22Rv1 (cell line): Measurements from ENCODE around the gene GOT1.

Experiments used
- ZFX ChIP-seq: fragments of 450-650 bp; IDR thresholded peaks from 2 replicates; pipeline ENCODE4 v1.6.1; 2017; ENCODE audit warnings: antibody characterized with exemption, borderline replicate concordance
- TF ChIP-seq, protein P1 (sequence below): fragments of 450-650 bp; IDR thresholded peaks from 2 replicates; pipeline ENCODE4 v1.5.1; 2017; ENCODE audit warnings: mild to moderate bottlenecking

DNA sequence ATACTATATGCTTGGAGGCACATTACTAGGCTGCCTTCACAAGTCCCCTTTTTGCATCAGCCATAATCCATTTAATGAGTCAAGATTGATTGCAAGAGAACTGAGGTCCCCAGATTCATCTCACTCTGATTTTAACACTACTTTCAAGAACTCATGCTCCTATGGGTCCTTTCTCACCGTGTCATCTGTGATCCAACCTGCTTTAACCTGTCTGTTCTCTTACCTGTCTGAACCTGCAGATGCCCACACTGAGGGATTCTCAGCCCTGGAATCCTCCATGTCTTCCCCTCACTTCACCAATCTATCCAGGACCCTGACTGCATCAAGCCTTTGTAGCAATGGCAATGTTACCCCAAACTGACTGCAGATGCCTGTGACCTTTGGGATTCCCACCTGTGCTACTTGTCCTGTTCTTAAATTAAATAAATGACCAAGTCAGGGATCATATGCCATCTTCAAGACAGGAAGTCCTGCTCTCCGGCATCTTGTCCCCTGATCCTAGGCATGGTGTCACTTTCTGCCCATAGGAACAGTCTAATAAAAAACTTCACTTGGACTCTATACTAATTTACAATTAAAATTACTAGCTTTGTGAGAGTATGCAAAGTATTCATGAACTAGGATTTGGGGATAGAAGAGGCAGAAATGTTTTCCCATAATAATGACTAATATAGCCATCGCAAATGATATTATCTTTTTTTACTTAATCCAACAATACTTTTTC is 25.9 kb upstream of the GOT1 start:
- TF ChIP-seq, protein P1, sequence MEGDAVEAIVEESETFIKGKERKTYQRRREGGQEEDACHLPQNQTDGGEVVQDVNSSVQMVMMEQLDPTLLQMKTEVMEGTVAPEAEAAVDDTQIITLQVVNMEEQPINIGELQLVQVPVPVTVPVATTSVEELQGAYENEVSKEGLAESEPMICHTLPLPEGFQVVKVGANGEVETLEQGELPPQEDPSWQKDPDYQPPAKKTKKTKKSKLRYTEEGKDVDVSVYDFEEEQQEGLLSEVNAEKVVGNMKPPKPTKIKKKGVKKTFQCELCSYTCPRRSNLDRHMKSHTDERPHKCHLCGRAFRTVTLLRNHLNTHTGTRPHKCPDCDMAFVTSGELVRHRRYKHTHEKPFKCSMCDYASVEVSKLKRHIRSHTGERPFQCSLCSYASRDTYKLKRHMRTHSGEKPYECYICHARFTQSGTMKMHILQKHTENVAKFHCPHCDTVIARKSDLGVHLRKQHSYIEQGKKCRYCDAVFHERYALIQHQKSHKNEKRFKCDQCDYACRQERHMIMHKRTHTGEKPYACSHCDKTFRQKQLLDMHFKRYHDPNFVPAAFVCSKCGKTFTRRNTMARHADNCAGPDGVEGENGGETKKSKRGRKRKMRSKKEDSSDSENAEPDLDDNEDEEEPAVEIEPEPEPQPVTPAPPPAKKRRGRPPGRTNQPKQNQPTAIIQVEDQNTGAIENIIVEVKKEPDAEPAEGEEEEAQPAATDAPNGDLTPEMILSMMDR = no peak
- no peak for TF ChIP-seq ZFX
